CD4-positive, alpha-beta T cell treated with Interleukin-6 at 100 ng/mL for 8 hours (primary cell): ENCODE measurements around the gene MAP3K3.
A peak's percentile ranks its signal among the peaks of the same experiment; 100 is the strongest.
"Not testable (repeated sequence)": the region's sequence is repeated elsewhere in the genome, so short reads cannot be mapped to it uniquely, and the experiment has no call there.

Experiments
- DNase-seq: peaks from one replicate; pipeline ENCODE4 v3.0.0-alpha.2; 2020; ENCODE audit warnings: mixed read lengths, low spot score

The MAP3K3 gene

GRCh38 chr17:63706336-63707082 is 84.3 kb downstream of the MAP3K3 start:
- no peak for DNase-seq

- DNase-seq = no peak
Measured at GRCh38 chr17:63707151-63707550, 84.9 kb downstream of the MAP3K3 start.

DNA sequence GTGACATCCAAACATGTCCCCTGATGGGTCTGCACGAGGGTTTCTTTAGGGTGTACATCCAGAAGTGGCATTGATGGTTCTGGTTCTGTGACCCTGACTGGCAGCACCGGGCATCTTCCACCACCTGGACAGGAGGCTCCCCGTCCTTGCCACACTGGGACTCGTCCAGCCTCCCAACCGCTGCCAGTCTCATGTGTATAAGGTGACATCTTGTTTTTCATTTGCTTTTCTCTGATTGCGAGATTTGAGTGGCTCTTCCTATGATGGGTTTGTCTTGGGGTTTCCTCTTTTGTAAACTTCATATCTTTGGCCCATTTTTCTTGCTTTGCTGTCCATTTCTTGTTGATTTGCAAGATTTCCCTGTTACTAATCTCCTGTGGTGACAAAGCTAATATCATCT is 86.9 kb downstream of the MAP3K3 start:
- no peak for DNase-seq

DNA sequence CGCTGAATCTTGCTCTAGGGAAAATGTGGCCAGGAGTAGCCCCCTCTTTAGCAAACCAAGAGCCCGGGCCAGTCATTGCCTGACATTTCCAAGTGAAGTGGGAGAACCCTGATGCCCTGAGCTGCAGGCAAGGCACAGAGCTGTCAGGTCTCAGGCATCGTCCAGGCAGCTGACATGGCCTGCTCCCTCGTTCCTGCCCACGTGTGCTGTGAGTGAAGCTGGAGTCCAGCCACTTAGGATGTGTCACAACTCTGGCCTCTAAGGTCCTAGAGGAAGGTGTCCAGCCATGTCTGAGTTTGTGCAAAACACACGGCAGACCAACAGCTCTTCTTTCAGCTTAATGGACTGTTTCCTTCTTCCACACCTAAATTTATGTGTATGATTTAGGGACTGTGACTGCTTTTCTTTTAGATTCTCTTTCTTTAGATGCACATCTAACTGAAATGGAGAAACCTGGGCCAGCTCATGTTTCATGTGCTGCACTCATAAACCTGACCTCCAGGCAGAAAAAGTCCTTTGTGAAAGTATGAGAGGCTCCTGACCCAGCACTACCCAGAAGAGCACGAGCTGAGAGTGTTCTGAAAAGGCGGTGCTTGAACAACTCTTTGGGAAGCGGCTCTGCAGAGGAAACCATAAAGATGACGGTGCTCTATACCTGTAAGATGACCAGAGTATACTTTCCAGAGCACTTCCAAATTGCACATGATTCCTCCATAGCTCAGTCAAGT is 92.5 kb downstream of the MAP3K3 start:
- no peak for DNase-seq

DNA sequence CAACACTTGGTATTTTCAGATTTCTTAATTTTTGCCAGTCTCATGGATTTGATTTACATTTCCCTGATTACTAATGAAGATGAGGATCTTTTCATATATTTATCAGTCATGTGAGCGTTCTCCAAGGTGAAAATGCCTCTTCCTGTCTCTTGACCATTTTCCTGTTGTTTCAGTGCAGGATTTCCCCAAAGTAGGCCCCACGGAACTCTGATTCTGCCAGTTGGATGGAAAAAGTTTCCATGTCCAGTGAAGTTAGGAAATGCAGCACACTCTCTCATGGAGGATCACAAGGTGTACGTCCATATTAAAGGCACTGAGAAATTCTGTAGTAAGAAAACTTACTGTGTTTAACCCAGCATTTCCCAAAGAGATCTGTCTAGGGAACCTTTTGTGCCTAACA is 94.2 kb downstream of the MAP3K3 start:
- no peak for DNase-seq

DNA sequence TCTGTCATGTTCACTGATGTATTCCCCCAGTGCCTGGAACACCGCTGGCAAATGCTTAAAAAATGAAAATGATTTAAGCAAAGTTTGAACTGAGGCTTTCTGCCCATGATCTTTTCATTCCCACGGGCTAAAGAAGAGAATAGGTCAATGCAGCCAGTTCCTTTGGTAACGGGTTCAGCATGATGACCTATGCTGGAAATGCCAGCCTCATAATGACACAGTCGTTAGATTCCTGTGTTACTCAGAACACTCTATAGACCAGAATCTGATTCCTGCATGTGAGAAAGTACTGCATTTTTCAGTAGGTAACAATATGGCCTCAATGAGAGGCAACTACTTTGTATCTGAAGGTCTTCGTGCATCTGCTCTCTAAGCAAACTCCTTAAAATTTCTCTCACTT is 96.8 kb downstream of the MAP3K3 start:
- no peak for DNase-seq

- DNase-seq = not testable (repeated sequence)
Measured at GRCh38 chr17:63720194-63720593, 98.0 kb downstream of the MAP3K3 start.

DNA sequence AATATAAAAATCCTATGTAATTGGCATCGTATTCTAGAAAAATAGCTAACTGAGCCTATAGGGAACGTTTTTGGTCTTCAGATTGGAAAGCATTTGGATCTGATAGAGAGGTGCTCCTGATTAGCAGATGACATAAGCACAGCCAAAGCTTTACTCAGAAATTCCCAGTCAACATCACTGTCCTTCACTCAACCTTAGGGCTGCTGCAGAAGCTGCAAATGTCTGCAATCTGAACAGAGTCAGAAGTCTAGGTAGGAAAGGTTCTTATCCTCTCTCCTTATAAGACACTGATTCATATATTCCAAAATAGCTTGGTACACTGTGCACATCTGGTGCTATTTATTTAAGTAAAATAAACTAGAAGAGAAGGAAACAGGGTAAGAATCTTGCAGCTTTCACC is 100.2 kb downstream of the MAP3K3 start:
- DNase-seq = no peak

GRCh38 chr17:63735691-63736090 is 113.5 kb downstream of the MAP3K3 start:
- DNase-seq = no peak

- DNase-seq = no peak
Measured at GRCh38 chr17:63740464-63741142, 118.4 kb downstream of the MAP3K3 start.

DNA sequence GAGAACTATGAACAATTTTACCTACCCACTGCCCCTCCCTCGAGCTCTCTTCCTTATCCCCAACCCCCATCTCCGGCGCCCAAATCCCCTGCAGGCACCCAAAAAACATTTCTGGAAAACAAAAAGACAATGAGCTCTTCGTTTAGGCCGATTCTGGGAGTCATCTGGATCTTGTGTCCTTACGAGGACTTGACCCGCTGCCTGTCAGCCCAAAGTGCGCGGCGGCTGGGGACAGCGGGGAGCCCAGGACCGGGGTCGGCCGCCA is 118.9 kb downstream of the MAP3K3 start:
- peak; percentile 11 for DNase-seq

GRCh38 chr17:63741408-63742173 is 119.4 kb downstream of the MAP3K3 start, which contains the start of gene STRADA:
Gene STRADA (minus strand): TSS chr17:63741799. CDS start chr17:63728369, 13,430 bp downstream.
- peak; percentile 99 for DNase-seq
